B cell (primary cell): ENCODE results near the gene MED15. TPM values are rescaled to one million over a fixed set of nuclear protein-coding genes. Genes with fewer than 3 reads are reported as not detected.

Experiments used
- ATAC-seq: fragments of 200-7000 bp; cut with Tn5 transposase; one replicate; pipeline ENCODE4 v1.10.0; 2021; ENCODE audit warnings: low read depth, mild to moderate bottlenecking, moderate number of reproducible peaks, moderate library complexity
- CTCF ChIA-PET: fragments of 350-600 bp; sonication (Branson Sonifier 250); formaldehyde crosslinking; loops from one replicate; lab custom pipeline; 2021; ENCODE audit warnings: antibody characterized with exemption, inconsistent platforms; lab: Charles Lee
- POLR2A ChIA-PET: fragments of 350-600 bp; sonication (Branson Sonifier 250); formaldehyde crosslinking; loops from one replicate; lab custom pipeline; 2021; ENCODE audit warnings: antibody characterized with exemption; lab: Charles Lee
- DNase-seq: peaks from one replicate; pipeline ENCODE4 v3.0.0; 2013
- H2AFZ ChIP-seq: 2 replicates; pipeline ENCODE4 v1.6.1; 2012; ENCODE audit warnings: mild to moderate bottlenecking, low read depth, low read length; ENCODE audit not compliant: insufficient read depth, poor library complexity, severe bottlenecking
- H3K27ac ChIP-seq, 2 donors: 1 replicate in 1 of 2; 2 replicates in 1 of 2; pipeline ENCODE4 v1.5.1; 2012 to 2013; ENCODE audit warnings: low read length in 2 of 2, mild to moderate bottlenecking in 2 of 2, moderate library complexity in 1 of 2
- H3K27me3 ChIP-seq, 4 experiments: fragments of 200-600 bp in 1 of 4; sonication (generic) in 1 of 4; replicated peaks in 1 of 4; 1 replicate in 2 of 4; 2 replicates in 2 of 4; pipeline versions ENCODE4 v1.6.1 to v1.7.0; 2013 to 2016; ENCODE audit warnings: low read length in 3 of 4, mild to moderate bottlenecking in 2 of 4, mixed read lengths in 1 of 4, moderate library complexity in 1 of 4; ENCODE audit not compliant: insufficient read depth in 4 of 4, control insufficient read depth in 3 of 4; ENCODE audit errors: control extremely low read depth in 1 of 4
- H3K36me3 ChIP-seq, 2 experiments: replicated peaks in 1 of 2; 1 replicate in 1 of 2; 2 replicates in 1 of 2; pipeline versions ENCODE4 v1.6.1 to v1.7.1; 2013; ENCODE audit warnings: low read length in 1 of 2; ENCODE audit not compliant: insufficient read depth in 2 of 2, control insufficient read depth in 1 of 2; ENCODE audit errors: control extremely low read depth in 1 of 2, extremely low read depth in 1 of 2
- H3K4me1 ChIP-seq, 2 donors: fragments of 200-600 bp in 1 of 2; sonication (generic) in 1 of 2; 1 replicate in 1 of 2; 2 replicates in 1 of 2; pipeline versions ENCODE4 v1.5.1 to v1.6.1; 2013 to 2017; ENCODE audit warnings: low read length in 2 of 2; ENCODE audit not compliant: control insufficient read depth in 2 of 2, insufficient read depth in 2 of 2
- H3K4me2 ChIP-seq: replicated peaks from 2 replicates; pipeline ENCODE3; 2012; ENCODE audit warnings: mild to moderate bottlenecking, low read depth, low read length; ENCODE audit not compliant: poor library complexity, severe bottlenecking
- H3K4me3 ChIP-seq, 5 experiments: fragments of 200-600 bp in 1 of 5; sonication (generic) in 1 of 5; 1 replicate in 3 of 5; 2 replicates in 2 of 5; pipeline versions ENCODE4 v1.5.1 to v1.7.0; 2011 to 2016; ENCODE audit warnings: low read length in 4 of 5, mild to moderate bottlenecking in 4 of 5, low read depth in 2 of 5, control low read depth in 1 of 5, moderate library complexity in 1 of 5; ENCODE audit not compliant: insufficient read depth in 1 of 5; ENCODE audit errors: control extremely low read depth in 1 of 5, extremely low read depth in 1 of 5
- H3K79me2 ChIP-seq: fragments of 200-600 bp; sonication (generic); one replicate; pipeline ENCODE4 v1.6.0; 2016; ENCODE audit warnings: low read length; ENCODE audit not compliant: control insufficient read depth, insufficient read depth
- H3K9ac ChIP-seq: fragments of 200-600 bp; sonication (generic); 2 replicates; pipeline ENCODE4 v1.6.1; 2017; ENCODE audit warnings: mild to moderate bottlenecking, low read length, moderate library complexity
- H3K9me3 ChIP-seq, 3 donors: one replicate each; pipeline versions ENCODE4 v1.6.1 to v1.7.1; 2013; ENCODE audit warnings: low read length in 2 of 3; ENCODE audit not compliant: control insufficient read depth in 2 of 3, insufficient read depth in 1 of 3; ENCODE audit errors: control extremely low read depth in 1 of 3
- H4K20me1 ChIP-seq: 2 replicates; pipeline ENCODE4 v1.6.0; 2012; ENCODE audit warnings: mild to moderate bottlenecking, low read length; ENCODE audit not compliant: insufficient read depth, control insufficient read depth, poor library complexity, severe bottlenecking
- H3K27ac Mint-ChIP-seq: one replicate; pipeline ENCODE4 v1.8.0; 2021; ENCODE audit warnings: mixed read lengths
- H3K27me3 Mint-ChIP-seq: one replicate; pipeline ENCODE4 v1.8.0; 2021; ENCODE audit warnings: mixed read lengths
- H3K4me1 Mint-ChIP-seq: one replicate; pipeline ENCODE4 v1.8.0; 2021; ENCODE audit warnings: mixed read lengths
- H3K4me3 Mint-ChIP-seq: one replicate; pipeline ENCODE4 v1.8.0; 2021; ENCODE audit warnings: mixed read lengths
- H3K9me3 Mint-ChIP-seq: one replicate; pipeline ENCODE4 v1.8.0; 2022; ENCODE audit warnings: mixed read lengths; ENCODE audit not compliant: insufficient read depth
- EZH2 ChIP-seq: IDR thresholded peaks from 2 replicates; pipeline ENCODE4 v1.6.1; 2012; ENCODE audit warnings: borderline replicate concordance, low read depth, mild to moderate bottlenecking, moderate library complexity, low read length; ENCODE audit not compliant: insufficient read depth, poor library complexity, severe bottlenecking
- WGBS: methylation state at CpG from one replicate; pipeline ENCODE4 v1.1.5; 2013; ENCODE audit warnings: missing lambda C conversion rate; ENCODE audit not compliant: insufficient coverage; 5-methylcytosine and 5-hydroxymethylcytosine counted together
- intact Hi-C: fragments of 100-400 bp; cut with micrococcal nuclease; formaldehyde crosslinking; loops from one replicate; pipeline ENCODE4 v1.10.0; 2022
- polyA plus RNA-seq: library from polyadenylated mRNA; depleted of rRNA; stranded (reverse); fragments of >200 nt; gene quantifications from 2 replicates; pipeline ENCODE4 v1.2.3, GENCODE V29; 2012
- total RNA-seq, 2 donors: library from RNA; stranded (reverse); fragments of 120-200 nt in 1 of 2; gene quantifications; 1 replicate in 1 of 2; 2 replicates in 1 of 2; pipeline versions ENCODE4 v1.2.3 to v1.2.4, GENCODE V29; 2013 to 2022
- TF ChIP-seq, protein P1 (sequence below): fragments of 200-600 bp; IDR thresholded peaks from one replicate; pipeline ENCODE4 v1.8.0; 2022; ENCODE audit warnings: antibody characterized with exemption, mild to moderate bottlenecking

Gene MED15
- total and polyA plus RNA-seq, 2 donors (not counting 1 experiment from before 2014, with no cell fraction given): 109 to 134 TPM

DNA sequence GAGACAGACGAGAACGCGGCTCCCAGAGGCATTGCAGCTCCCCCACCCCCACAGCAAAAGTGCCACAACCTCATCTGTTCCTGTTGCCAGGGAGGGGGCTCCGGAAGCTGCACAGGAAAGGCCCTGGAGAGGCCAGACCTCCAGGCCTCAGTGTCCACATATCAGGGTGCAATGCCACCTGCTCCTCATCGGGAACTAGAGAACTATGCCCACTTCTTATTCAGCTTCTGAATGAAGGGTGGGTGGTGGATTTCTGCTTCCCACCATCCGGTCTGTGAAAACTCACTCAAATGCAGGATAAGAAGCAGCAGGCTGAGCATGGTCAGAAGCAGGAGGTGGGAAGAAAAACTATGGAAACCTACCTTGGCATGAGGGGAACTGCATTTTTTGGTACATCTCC, 105.9 kb downstream of the MED15 start:
- Histone ChIP-seq H4K20me1 (no peaks in the 10 kb centered on the region), H3K9ac (no peak overlapping the region), H2AFZ (no peak overlapping the region), H3K4me1 (no peaks in the 10 kb centered on the region), H3K27ac (no peak overlapping the region), H3K4me2 (no peak overlapping the region), H3K36me3 (no peaks in the 10 kb centered on the region), H3K27me3 (peaks cover 0 to 5% (median 0%) of the 10 kb centered on the region in 4 experiments), H3K9me3 (no peaks in the 10 kb centered on the region), H3K79me2 (no peaks in the 10 kb centered on the region), H3K4me3 (no peak overlapping the region)
- intact Hi-C loops: no loop called here
- WGBS: 100% methylated on average over 3 of the region's 6 CpGs
- ChIA-PET CTCF (no interaction called here), POLR2A (no interaction called here)
- ATAC-seq (no peak), DNase-seq (no peak)
- no peak overlapping the region for H3K27ac Mint-ChIP-seq
- no peaks in the 10 kb centered on the region for H3K9me3 Mint-ChIP-seq
- no peak for TF ChIP-seq EZH2
- TF ChIP-seq, protein P1, sequence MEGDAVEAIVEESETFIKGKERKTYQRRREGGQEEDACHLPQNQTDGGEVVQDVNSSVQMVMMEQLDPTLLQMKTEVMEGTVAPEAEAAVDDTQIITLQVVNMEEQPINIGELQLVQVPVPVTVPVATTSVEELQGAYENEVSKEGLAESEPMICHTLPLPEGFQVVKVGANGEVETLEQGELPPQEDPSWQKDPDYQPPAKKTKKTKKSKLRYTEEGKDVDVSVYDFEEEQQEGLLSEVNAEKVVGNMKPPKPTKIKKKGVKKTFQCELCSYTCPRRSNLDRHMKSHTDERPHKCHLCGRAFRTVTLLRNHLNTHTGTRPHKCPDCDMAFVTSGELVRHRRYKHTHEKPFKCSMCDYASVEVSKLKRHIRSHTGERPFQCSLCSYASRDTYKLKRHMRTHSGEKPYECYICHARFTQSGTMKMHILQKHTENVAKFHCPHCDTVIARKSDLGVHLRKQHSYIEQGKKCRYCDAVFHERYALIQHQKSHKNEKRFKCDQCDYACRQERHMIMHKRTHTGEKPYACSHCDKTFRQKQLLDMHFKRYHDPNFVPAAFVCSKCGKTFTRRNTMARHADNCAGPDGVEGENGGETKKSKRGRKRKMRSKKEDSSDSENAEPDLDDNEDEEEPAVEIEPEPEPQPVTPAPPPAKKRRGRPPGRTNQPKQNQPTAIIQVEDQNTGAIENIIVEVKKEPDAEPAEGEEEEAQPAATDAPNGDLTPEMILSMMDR: no peak
- H3K27me3 Mint-ChIP-seq: no peaks in the 10 kb centered on the region
- H3K4me3 Mint-ChIP-seq: no peak overlapping the region
- no peaks in the 10 kb centered on the region for H3K4me1 Mint-ChIP-seq

DNA sequence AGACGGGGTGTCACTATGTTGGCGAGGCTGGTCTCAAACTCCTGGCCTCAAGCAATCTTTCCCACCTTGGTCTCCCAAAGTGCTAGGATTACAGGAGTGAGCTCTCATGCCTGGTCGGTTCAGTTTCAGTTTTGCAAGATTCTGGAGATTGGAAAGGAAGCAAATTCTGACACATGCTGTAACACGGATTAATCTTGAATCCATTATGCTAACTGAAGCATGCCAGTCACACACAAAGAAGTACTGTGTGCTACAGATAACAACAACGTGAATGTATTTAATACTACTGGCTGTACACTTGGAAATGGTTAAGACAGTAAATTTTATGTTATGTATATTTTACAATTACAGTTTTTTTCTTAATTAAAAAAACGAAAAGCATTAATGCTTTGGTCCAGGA, 107.6 kb downstream of the MED15 start:
- H3K27me3 Mint-ChIP-seq: no peaks in the 10 kb centered on the region
- H4K20me1 ChIP-seq: no peaks in the 10 kb centered on the region
- H3K27me3 ChIP-seq: peaks cover 0 to 5% (median 0%) of the 10 kb centered on the region in 4 experiments
- no peak overlapping the region for H3K27ac Mint-ChIP-seq
- intact Hi-C loops: no loop called here
- no peak overlapping the region for H3K4me3 ChIP-seq
- H3K36me3 ChIP-seq: no peaks in the 10 kb centered on the region
- no peak overlapping the region for H3K9ac ChIP-seq
- POLR2A ChIA-PET: no interaction called here
- no peak overlapping the region for H3K4me3 Mint-ChIP-seq
- no peaks in the 10 kb centered on the region for H3K4me1 ChIP-seq
- TF ChIP-seq, protein P1: no peak
- no peak for TF ChIP-seq EZH2
- DNase-seq: no peak
- no peak for ATAC-seq
- H3K9me3 Mint-ChIP-seq: no peaks in the 10 kb centered on the region
- no peaks in the 10 kb centered on the region for H3K4me1 Mint-ChIP-seq
- H3K27ac ChIP-seq: no peak overlapping the region
- 67% methylated on average over 1 of the region's 6 CpGs for WGBS
- CTCF ChIA-PET: no interaction called here
- no peaks in the 10 kb centered on the region for H3K9me3 ChIP-seq
- no peak overlapping the region for H2AFZ ChIP-seq
- H3K4me2 ChIP-seq: no peak overlapping the region
- no peaks in the 10 kb centered on the region for H3K79me2 ChIP-seq
